GM12801 (cell line): Measurements from ENCODE around the gene RBM47.

ENCODE experiments used
- CTCF ChIP-seq: IDR thresholded peaks from one replicate; pipeline ENCODE4 v1.5.1; 2011; ENCODE audit warnings: control low read depth; ENCODE audit not compliant: insufficient read length; ENCODE audit errors: extremely low read depth

Gene RBM47

DNA sequence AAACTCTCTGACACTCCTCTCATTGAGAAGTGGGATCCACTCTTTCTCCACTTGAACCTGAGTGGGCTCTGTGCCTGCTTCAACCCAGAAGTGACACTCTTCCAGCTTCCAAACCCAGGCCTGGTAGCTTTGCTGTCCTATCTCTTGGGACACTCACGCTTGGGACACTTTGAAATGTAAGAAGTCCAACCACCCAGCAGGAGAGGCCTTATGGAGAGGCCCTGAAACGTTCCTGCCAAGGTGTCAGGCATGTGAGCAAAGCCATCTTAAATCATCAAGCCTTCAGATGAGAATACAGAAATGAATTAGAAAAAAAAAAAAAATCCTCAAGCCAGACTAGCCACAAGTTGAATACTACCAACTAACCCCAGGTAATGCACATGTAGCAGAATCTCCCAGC lies 30.2 kb downstream of the RBM47 start:
- no peak for TF ChIP-seq CTCF

DNA sequence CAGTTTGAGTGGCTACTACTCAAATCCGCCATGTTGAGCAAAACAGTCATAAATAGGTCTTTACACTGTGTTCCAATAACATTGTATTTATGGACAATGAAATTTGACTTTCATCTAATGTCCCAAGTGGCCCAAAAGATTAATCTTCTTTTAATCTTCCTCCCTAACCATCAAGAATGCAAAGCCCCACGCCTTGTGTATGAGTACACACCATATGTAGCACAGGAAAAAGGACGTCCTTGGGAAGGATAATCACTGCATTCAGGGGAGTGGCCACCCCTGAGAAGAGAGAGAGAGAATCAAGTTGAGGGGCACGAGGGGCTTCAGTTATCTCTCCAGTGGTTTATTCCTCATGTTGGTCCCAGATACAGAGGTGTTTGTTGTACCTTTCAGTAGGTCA lies 33.1 kb downstream of the RBM47 start:
- TF ChIP-seq CTCF = no peak

DNA sequence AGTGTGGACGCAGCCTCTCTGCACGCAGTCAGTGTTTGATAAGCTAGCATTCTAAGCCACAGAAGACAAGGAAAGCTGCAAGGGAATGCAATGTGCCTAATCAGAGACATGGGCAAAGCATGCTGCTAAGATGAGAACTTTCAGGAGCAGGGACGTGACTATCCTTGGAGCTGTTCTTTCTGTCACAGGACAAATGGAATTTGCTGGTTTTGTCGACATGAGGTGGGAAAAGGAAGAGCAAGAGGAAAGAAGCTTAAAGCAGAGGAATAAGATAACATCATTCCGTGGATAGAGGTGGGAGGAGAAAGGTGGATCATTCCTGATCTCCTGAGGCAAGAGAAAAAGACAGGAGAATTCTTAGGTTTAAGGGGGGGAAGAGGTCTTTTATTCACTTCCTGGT lies 33.7 kb downstream of the RBM47 start:
- no peak for TF ChIP-seq CTCF

DNA sequence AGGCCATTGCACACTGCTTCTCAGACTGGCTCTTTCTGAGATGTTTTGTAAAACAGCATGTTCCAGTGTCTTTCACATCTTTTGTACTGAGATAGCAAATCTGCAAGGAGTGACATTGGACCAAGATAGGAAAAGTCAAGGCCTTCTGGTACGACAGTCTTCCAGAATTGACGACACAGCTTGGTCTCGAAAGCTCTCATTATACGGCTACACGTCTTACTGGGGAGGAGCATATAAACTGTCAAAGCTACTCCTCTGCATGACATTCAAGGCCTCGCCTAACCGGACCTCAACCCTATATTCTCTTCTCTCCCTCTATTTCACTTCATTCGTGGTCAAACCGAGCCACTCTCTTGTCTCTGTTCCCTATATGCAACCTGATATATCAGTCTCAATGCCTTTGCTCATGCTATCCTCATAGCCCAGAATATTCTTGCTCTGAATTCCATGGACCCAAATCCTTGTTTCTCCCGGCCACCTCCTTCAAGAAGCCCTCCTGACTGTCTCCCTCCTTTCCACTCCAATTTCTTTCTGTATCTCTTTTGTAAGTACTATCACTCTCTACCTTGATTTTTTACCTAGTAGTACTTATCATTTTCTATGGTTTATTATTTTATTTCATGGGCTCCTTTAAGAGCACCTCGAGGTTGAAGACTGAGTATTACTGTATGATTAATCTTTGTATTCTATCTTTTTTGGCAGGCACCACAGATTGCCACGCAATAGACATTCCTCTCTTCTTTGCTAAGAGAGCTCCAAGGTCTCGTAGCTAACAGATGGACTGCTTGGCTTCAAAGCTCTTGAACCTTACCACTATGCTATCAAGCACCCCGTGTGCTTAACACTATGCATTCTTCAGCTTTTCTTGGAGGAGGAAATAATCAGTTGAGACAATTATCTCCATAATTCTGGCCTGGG lies 35.1 kb downstream of the RBM47 start:
- TF ChIP-seq CTCF = no peak

- no peak for TF ChIP-seq CTCF
Observed at GRCh38 chr4:40592034-40592433, 37.6 kb downstream of the RBM47 start.

DNA sequence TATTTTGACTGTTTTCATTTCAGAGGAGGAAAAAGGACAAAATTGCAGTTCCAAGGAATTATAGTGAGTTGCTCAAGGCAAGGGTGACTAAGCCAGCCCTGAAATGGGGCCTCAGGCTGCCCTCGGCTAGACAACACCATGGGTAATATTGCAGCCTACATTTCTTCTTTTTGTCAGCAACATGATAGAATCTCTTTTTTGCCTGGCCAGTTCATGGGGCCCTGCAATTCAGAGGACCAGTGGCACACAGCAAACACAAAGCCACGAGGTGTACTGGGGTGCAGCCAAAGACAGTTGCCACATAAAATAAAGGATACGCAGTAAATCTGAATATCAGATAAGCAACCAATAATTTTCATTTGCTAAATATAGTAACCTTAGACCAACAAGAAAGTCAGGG lies 41.8 kb downstream of the RBM47 start:
- no peak for TF ChIP-seq CTCF

GRCh38 chr4:40587351-40587750 lies 42.3 kb downstream of the RBM47 start:
- TF ChIP-seq CTCF = no peak

- no peak for TF ChIP-seq CTCF
Observed at GRCh38 chr4:40586729-40587128, 42.9 kb downstream of the RBM47 start.
